Measurements from ENCODE around the gene ABCA9.
"Not testable (repeated sequence)": the region's sequence is repeated elsewhere in the genome, so short reads cannot be mapped to it uniquely, and the experiment has no call there.

The ABCA9 gene

GRCh38 chr17:69043098-69043734 is 17.5 kb downstream of the ABCA9 start:
- Mint-ChIP-seq H3K9me3 (peaks cover 19% of the 10 kb centered on the region), H3K4me1 (ENCODE audit: low read depth) (peaks cover 22% of the 10 kb centered on the region), H3K4me3 (no peak overlapping the region), H3K27me3 (no peaks in the 10 kb centered on the region), H3K36me3 (ENCODE audit: low read depth) (peaks cover 64% of the 10 kb centered on the region), H3K27ac (no peak overlapping the region)
- intact Hi-C loops (cut with micrococcal nuclease) = no loop called here

- H3K27me3 Mint-ChIP-seq = no peaks in the 10 kb centered on the region
- peaks cover 19% of the 10 kb centered on the region for H3K9me3 Mint-ChIP-seq
- peaks cover 14% of the 10 kb centered on the region for H3K4me1 Mint-ChIP-seq (ENCODE audit: low read depth)
- H3K27ac Mint-ChIP-seq = no peak overlapping the region
- intact Hi-C loops (cut with micrococcal nuclease) = no loop called here
- no peak overlapping the region for H3K4me3 Mint-ChIP-seq
- peaks cover 67% of the 10 kb centered on the region for H3K36me3 Mint-ChIP-seq (ENCODE audit: low read depth)
Measured at GRCh38 chr17:69042308-69042707, 18.4 kb downstream of the ABCA9 start.

- Mint-ChIP-seq H3K4me1 (ENCODE audit: low read depth) (peaks cover 11% of the 10 kb centered on the region), H3K36me3 (ENCODE audit: low read depth) (peaks cover 66% of the 10 kb centered on the region), H3K4me3 (no peak overlapping the region), H3K9me3 (peaks cover 26% of the 10 kb centered on the region), H3K27ac (no peak overlapping the region), H3K27me3 (no peaks in the 10 kb centered on the region)
- intact Hi-C loops (cut with micrococcal nuclease) = no loop called here
Measured at GRCh38 chr17:69031839-69032238, 28.9 kb downstream of the ABCA9 start.

GRCh38 chr17:69030169-69030568 is 30.6 kb downstream of the ABCA9 start:
- Mint-ChIP-seq H3K4me3 (no peak overlapping the region), H3K27ac (no peak overlapping the region), H3K9me3 (peaks cover 10% of the 10 kb centered on the region), H3K4me1 (ENCODE audit: low read depth) (peaks cover 11% of the 10 kb centered on the region), H3K27me3 (no peaks in the 10 kb centered on the region), H3K36me3 (ENCODE audit: low read depth) (peaks cover 68% of the 10 kb centered on the region)
- intact Hi-C loops (cut with micrococcal nuclease) = no loop called here

GRCh38 chr17:69018687-69019086 is 42.0 kb downstream of the ABCA9 start:
- H3K27ac Mint-ChIP-seq = no peak overlapping the region
- no peak overlapping the region for H3K4me3 Mint-ChIP-seq
- H3K4me1 Mint-ChIP-seq (ENCODE audit: low read depth) = peaks cover 18% of the 10 kb centered on the region
- intact Hi-C loops (cut with micrococcal nuclease) = no loop called here
- H3K27me3 Mint-ChIP-seq = no peaks in the 10 kb centered on the region
- peaks cover 62% of the 10 kb centered on the region for H3K36me3 Mint-ChIP-seq (ENCODE audit: low read depth)
- no peaks in the 10 kb centered on the region for H3K9me3 Mint-ChIP-seq

- H3K4me1 Mint-ChIP-seq (ENCODE audit: low read depth) = peaks cover 23% of the 10 kb centered on the region
- H3K9me3 Mint-ChIP-seq = peaks cover 1% of the 10 kb centered on the region
- no peak overlapping the region for H3K4me3 Mint-ChIP-seq
- H3K27me3 Mint-ChIP-seq = no peaks in the 10 kb centered on the region
- peaks cover 65% of the 10 kb centered on the region for H3K36me3 Mint-ChIP-seq (ENCODE audit: low read depth)
- intact Hi-C loops (cut with micrococcal nuclease) = no loop called here
- H3K27ac Mint-ChIP-seq = no peak overlapping the region
Measured at GRCh38 chr17:69018022-69018615, 42.6 kb downstream of the ABCA9 start.

- peaks cover 8% of the 10 kb centered on the region for H3K9me3 Mint-ChIP-seq
- peaks cover 23% of the 10 kb centered on the region for H3K4me1 Mint-ChIP-seq (ENCODE audit: low read depth)
- no peak overlapping the region for H3K4me3 Mint-ChIP-seq
- H3K27me3 Mint-ChIP-seq = no peaks in the 10 kb centered on the region
- intact Hi-C loops (cut with micrococcal nuclease) = no loop called here
- peaks cover 66% of the 10 kb centered on the region for H3K36me3 Mint-ChIP-seq (ENCODE audit: low read depth)
- no peak overlapping the region for H3K27ac Mint-ChIP-seq
Measured at GRCh38 chr17:69015631-69016030, 45.1 kb downstream of the ABCA9 start.

GRCh38 chr17:69012895-69013805 is 47.6 kb downstream of the ABCA9 start:
- Mint-ChIP-seq H3K9me3 (peaks cover 8% of the 10 kb centered on the region), H3K4me3 (no peak overlapping the region), H3K27ac (no peak overlapping the region), H3K27me3 (no peaks in the 10 kb centered on the region), H3K4me1 (ENCODE audit: low read depth) (peaks cover 8% of the 10 kb centered on the region), H3K36me3 (ENCODE audit: low read depth) (peaks cover 63% of the 10 kb centered on the region)
- intact Hi-C loops (cut with micrococcal nuclease) = no loop called here

GRCh38 chr17:69009930-69010329 is 50.8 kb downstream of the ABCA9 start:
- no peaks in the 10 kb centered on the region for H3K27me3 Mint-ChIP-seq
- no peak overlapping the region for H3K4me3 Mint-ChIP-seq
- H3K27ac Mint-ChIP-seq = no peak overlapping the region
- H3K9me3 Mint-ChIP-seq = peaks cover 19% of the 10 kb centered on the region
- intact Hi-C loops (cut with micrococcal nuclease) = no loop called here
- peaks cover 6% of the 10 kb centered on the region for H3K4me1 Mint-ChIP-seq (ENCODE audit: low read depth)
- H3K36me3 Mint-ChIP-seq (ENCODE audit: low read depth) = peaks cover 75% of the 10 kb centered on the region

- intact Hi-C loops (cut with micrococcal nuclease); H3K4me3 Mint-ChIP-seq; H3K27ac Mint-ChIP-seq; H3K4me1 Mint-ChIP-seq (ENCODE audit: low read depth); H3K27me3 Mint-ChIP-seq: not testable (repeated sequence)
- Mint-ChIP-seq H3K36me3 (ENCODE audit: low read depth) (peaks cover 46% of the 10 kb centered on the region), H3K9me3 (peaks cover 22% of the 10 kb centered on the region)
Measured at GRCh38 chr17:69004759-69005158, 56.0 kb downstream of the ABCA9 start.

GRCh38 chr17:68999743-69000142 is 61.0 kb downstream of the ABCA9 start:
- peaks cover 28% of the 10 kb centered on the region for H3K9me3 Mint-ChIP-seq
- H3K36me3 Mint-ChIP-seq (ENCODE audit: low read depth) = peaks cover 18% of the 10 kb centered on the region
- H3K27ac Mint-ChIP-seq; H3K4me1 Mint-ChIP-seq (ENCODE audit: low read depth); intact Hi-C loops (cut with micrococcal nuclease); H3K4me3 Mint-ChIP-seq; H3K27me3 Mint-ChIP-seq: not testable (repeated sequence)

- peaks cover 45% of the 10 kb centered on the region for H3K36me3 Mint-ChIP-seq (ENCODE audit: low read depth)
- H3K27me3 Mint-ChIP-seq = no peaks in the 10 kb centered on the region
- intact Hi-C loops (cut with micrococcal nuclease) = no loop called here
- H3K4me3 Mint-ChIP-seq = no peak overlapping the region
- H3K4me1 Mint-ChIP-seq (ENCODE audit: low read depth) = peaks cover 11% of the 10 kb centered on the region
- H3K9me3 Mint-ChIP-seq = peaks cover 19% of the 10 kb centered on the region
- no peak overlapping the region for H3K27ac Mint-ChIP-seq
Measured at GRCh38 chr17:68993112-68993511, 67.6 kb downstream of the ABCA9 start.

- peaks cover 52% of the 10 kb centered on the region for H3K36me3 Mint-ChIP-seq (ENCODE audit: low read depth)
- H3K4me3 Mint-ChIP-seq = no peak overlapping the region
- H3K27ac Mint-ChIP-seq = no peak overlapping the region
- no peaks in the 10 kb centered on the region for H3K9me3 Mint-ChIP-seq
- H3K27me3 Mint-ChIP-seq = no peaks in the 10 kb centered on the region
- H3K4me1 Mint-ChIP-seq (ENCODE audit: low read depth) = peaks cover 6% of the 10 kb centered on the region
- intact Hi-C loops (cut with micrococcal nuclease) = no loop called here
Measured at GRCh38 chr17:68987966-68988365, 72.8 kb downstream of the ABCA9 start.

- H3K4me1 Mint-ChIP-seq (ENCODE audit: low read depth) = peaks cover 22% of the 10 kb centered on the region
- no peak overlapping the region for H3K27ac Mint-ChIP-seq
- peaks cover 54% of the 10 kb centered on the region for H3K36me3 Mint-ChIP-seq (ENCODE audit: low read depth)
- H3K27me3 Mint-ChIP-seq = no peaks in the 10 kb centered on the region
- no peak overlapping the region for H3K4me3 Mint-ChIP-seq
- H3K9me3 Mint-ChIP-seq = peaks cover 5% of the 10 kb centered on the region
- intact Hi-C loops (cut with micrococcal nuclease) = no loop called here
Measured at GRCh38 chr17:68981288-68981687, 79.4 kb downstream of the ABCA9 start.

Data from dendritic cell treated with granulocyte-macrophage colony-stimulating factor and Interleukin-4, amounts not matched to agents 40 ng/mL and 50 ng/mL, for 4 days (primary cell).